ENCODE results near the gene TAPBPL. TPM values are rescaled to one million over a fixed set of nuclear protein-coding genes. Genes with fewer than 3 reads are reported as not detected.

TAPBPL gene
- total and polyA plus RNA-seq, 2 of the 4 experiments (the other 2 are of a cell fraction), result 3.4 to 12.1 TPM

GRCh38 chr12:6457220-6457945, 5.5 kb downstream of the TAPBPL start:
- DNase-seq (no peak), ATAC-seq (ENCODE audit: low read depth) (no peak)
- dilution Hi-C loops (cut with HindIII; ENCODE audit: low sequenced_read_pairs, unreplicated experiment) (no loop called here), in situ Hi-C loops (cut with MboI; ENCODE audit: low sequenced_read_pairs) (loop anchor here (25.0 kb wide), 1 partner anchor 270 kb away; no protein-coding TSS in a partner anchor), intact Hi-C loops (cut with micrococcal nuclease) (no loop called here)
- H3K36me3 ChIP-seq (ENCODE audit: control insufficient read depth, insufficient read depth, low read length), result peaks cover 35% of the 10 kb centered on the region
- H3K23ac ChIP-seq (ENCODE audit: low read depth, low read length), result no peak overlapping the region
- H2AK5ac ChIP-seq (ENCODE audit: low read depth, low read length), result no peak overlapping the region
- WGBS, 2 experiments (ENCODE audit: extremely low coverage in 2 of 2, insufficient read length in 1 of 2), result 92% methylated on average over 6 of the region's 12 CpGs; no CpG with 5 or more reads in 1 of the 2 experiments
- no peak overlapping the region for H2BK15ac ChIP-seq (ENCODE audit: low read depth, low read length)
- no peak overlapping the region for H2AK9ac ChIP-seq (replicated peaks; ENCODE audit: low read depth, low read length, poor library complexity)
- no peak overlapping the region for H2BK120ac ChIP-seq (ENCODE audit: low read depth, low read length)
- TF ChIP-seq CHD1 (IDR thresholded peaks at IDR 0.05; ENCODE audit: low read depth, low read length) (no peak), ELK1 (IDR thresholded peaks at IDR 0.05; ENCODE audit: borderline replicate concordance, low read depth, low read length) (no peak), CTCF (conservative IDR thresholded peaks at IDR 0.05; ENCODE audit: low read depth, low read length) (no peak), CEBPB (IDR thresholded peaks at IDR 0.05; ENCODE audit: low read depth, low read length) (no peak), NFE2L2 (IDR thresholded peaks at IDR 0.05; ENCODE audit: low read depth, low read length) (no peak), MXI1 (IDR thresholded peaks at IDR 0.05; ENCODE audit: borderline replicate concordance, low read depth, low read length) (no peak), MAFK (IDR thresholded peaks at IDR 0.05; ENCODE audit: low read depth, low read length) (no peak), FOS (IDR thresholded peaks at IDR 0.05; ENCODE audit: low read depth, low read length) (no peak), RAD21 (IDR thresholded peaks at IDR 0.05; ENCODE audit: low read length) (no peak), POLR2A (IDR thresholded peaks at IDR 0.05; ENCODE audit: low read depth, low read length) (no peak), USF2 (IDR thresholded peaks at IDR 0.05; ENCODE audit: low read depth, low read length) (no peak), RFX5 (IDR thresholded peaks at IDR 0.05; ENCODE audit: low read depth, low read length) (no peak)
- H3K27me3 ChIP-seq (ENCODE audit: control insufficient read depth, insufficient read depth, low read length), result no peaks in the 10 kb centered on the region
- H4K20me1 ChIP-seq (ENCODE audit: insufficient read depth, low read length), result no peaks in the 10 kb centered on the region
- peaks cover 4 to 11% of the 10 kb centered on the region in 2 experiments; a peak in 3 of 4 replicates for H3K79me1 ChIP-seq (ENCODE audit: low read depth in 1 of 2, low read length in 2 of 2)
- peaks cover 5% of the 10 kb centered on the region for H3K4me1 ChIP-seq (ENCODE audit: control insufficient read depth, insufficient read depth, low read length)
- H3K9ac ChIP-seq (ENCODE audit: low read depth, low read length), result no peak overlapping the region
- H4K91ac ChIP-seq (ENCODE audit: insufficient read depth, low read depth, low read length), result no peak overlapping the region
- no peak overlapping the region for H2AFZ ChIP-seq (replicated peaks; ENCODE audit: low read length, poor library complexity)
- no peak overlapping the region for H3K4ac ChIP-seq (ENCODE audit: low read depth, low read length)
- no peak overlapping the region for H4K5ac ChIP-seq (ENCODE audit: low read depth, low read length)
- H3K18ac ChIP-seq (ENCODE audit: low read depth, low read length), result no peak overlapping the region
- peaks cover 15% of the 10 kb centered on the region for H3K9me1 ChIP-seq (ENCODE audit: insufficient read depth, low read length)
- POLR2A ChIA-PET (ENCODE audit: unreplicated experiment), result interaction anchor here (0.6 kb wide), 1 partner anchor 77 kb away, joined by 5 read pairs; no protein-coding TSS in a partner anchor
- H3K4me2 ChIP-seq (ENCODE audit: low read depth, low read length), result no peak overlapping the region
- no peak overlapping the region for H3K4me3 ChIP-seq (ENCODE audit: insufficient read depth, low read depth, low read length)
- no peak overlapping the region for H3K14ac ChIP-seq (replicated peaks; ENCODE audit: low read depth, low read length)
- CTCF ChIA-PET, result interaction anchor here (1.1 kb wide), 1 partner anchor 8 kb away, joined by 3 read pairs; no protein-coding TSS in a partner anchor
- H4K8ac ChIP-seq (ENCODE audit: low read depth in 2 of 2, low read length in 2 of 2), result no peak overlapping the region
- no peak overlapping the region for H3K56ac ChIP-seq (ENCODE audit: extremely low read depth, insufficient read depth, low read length)
- no peaks in the 10 kb centered on the region for H3K9me3 ChIP-seq (ENCODE audit: control insufficient read depth, insufficient read depth, low read length)
- no TSS peak for BruUV-seq (replicated peaks)
- H2BK5ac ChIP-seq (ENCODE audit: low read depth, low read length, poor library complexity, severe bottlenecking), result no peak overlapping the region
- H2BK20ac ChIP-seq (ENCODE audit: low read depth, low read length), result no peak overlapping the region
- no peak overlapping the region for H3K27ac ChIP-seq (ENCODE audit: insufficient read depth, low read length)
